HCT116 (cell line): ENCODE measurements around the gene COTL1.

ENCODE experiments used
- CTCF ChIP-seq, 3 experiments: fragments of 200-600 bp in 1 of 3; sonication (generic) in 1 of 3; IDR thresholded peaks in 2 of 3; conservative IDR thresholded peaks in 1 of 3; 2 replicates each; pipeline ENCODE4 v1.5.1; 2012 to 2017; ENCODE audit warnings: low read depth in 2 of 3, low read length in 2 of 3, antibody characterized with exemption in 1 of 3, borderline replicate concordance in 1 of 3, control low read depth in 1 of 3, mild to moderate bottlenecking in 1 of 3, mixed read lengths in 1 of 3, mixed run types in 1 of 3, moderate library complexity in 1 of 3; ENCODE audit not compliant: insufficient read depth in 1 of 3
- EZH2phosphoT487 ChIP-seq: fragments of 200-600 bp; IDR thresholded peaks from 2 replicates; pipeline ENCODE4 v1.6.1; 2018; ENCODE audit warnings: antibody characterized with exemption, borderline replicate concordance
- JUND ChIP-seq: IDR thresholded peaks from 2 replicates; pipeline ENCODE4 v1.6.1; 2012
- POLR2A ChIP-seq: IDR thresholded peaks from 2 replicates; pipeline ENCODE4 v1.7.0; 2011; ENCODE audit warnings: borderline replicate concordance; ENCODE audit not compliant: insufficient read depth, insufficient read length; ENCODE audit errors: extremely low read depth
- POLR2AphosphoS5 ChIP-seq: IDR thresholded peaks from 2 replicates; pipeline ENCODE4 v1.6.1; 2011; ENCODE audit warnings: mild to moderate bottlenecking, low read depth, low read length, moderate library complexity
- RAD21 ChIP-seq: IDR thresholded peaks from 2 replicates; pipeline ENCODE4 v1.6.1; 2012; ENCODE audit warnings: low read depth, mild to moderate bottlenecking
- TCF7L2 ChIP-seq: IDR thresholded peaks from 2 replicates; pipeline ENCODE4 v1.7.0; 2011; ENCODE audit warnings: borderline replicate concordance, inconsistent platforms; ENCODE audit not compliant: insufficient read depth, insufficient read length; ENCODE audit errors: extremely low read depth
- ZBTB33 ChIP-seq: IDR thresholded peaks from 2 replicates; pipeline ENCODE4 v1.6.1; 2011; ENCODE audit warnings: mild to moderate bottlenecking, low read length, moderate library complexity; ENCODE audit not compliant: insufficient replicate concordance; ENCODE audit errors: extremely low read depth
- TF ChIP-seq, protein P1 (sequence below): IDR thresholded peaks from 2 replicates; pipeline ENCODE4 v1.6.1; 2012

- TF ChIP-seq CTCF (IDR thresholded peaks at IDR 0.05 in 2 of 3, conservative IDR thresholded peaks at IDR 0.05 in 1 of 3; ENCODE audit: borderline replicate concordance in 1 of 3, insufficient read depth in 1 of 3, low read depth in 2 of 3, low read length in 2 of 3): no peak
- no peak for TF ChIP-seq ZBTB33
- no peak for TF ChIP-seq POLR2A
- TF ChIP-seq TCF7L2: no peak
- no peak for TF ChIP-seq POLR2AphosphoS5
- no peak for TF ChIP-seq RAD21
- TF ChIP-seq EZH2phosphoT487: no peak
- TF ChIP-seq, protein P1, sequence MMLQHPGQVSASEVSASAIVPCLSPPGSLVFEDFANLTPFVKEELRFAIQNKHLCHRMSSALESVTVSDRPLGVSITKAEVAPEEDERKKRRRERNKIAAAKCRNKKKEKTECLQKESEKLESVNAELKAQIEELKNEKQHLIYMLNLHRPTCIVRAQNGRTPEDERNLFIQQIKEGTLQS: no peak
- no peak for TF ChIP-seq JUND
These were observed 36.7 kb downstream of the COTL1 start for GRCh38 chr16:84581158-84581557.
